ENCODE data around the gene ACCSL.

Gene ACCSL

DNA sequence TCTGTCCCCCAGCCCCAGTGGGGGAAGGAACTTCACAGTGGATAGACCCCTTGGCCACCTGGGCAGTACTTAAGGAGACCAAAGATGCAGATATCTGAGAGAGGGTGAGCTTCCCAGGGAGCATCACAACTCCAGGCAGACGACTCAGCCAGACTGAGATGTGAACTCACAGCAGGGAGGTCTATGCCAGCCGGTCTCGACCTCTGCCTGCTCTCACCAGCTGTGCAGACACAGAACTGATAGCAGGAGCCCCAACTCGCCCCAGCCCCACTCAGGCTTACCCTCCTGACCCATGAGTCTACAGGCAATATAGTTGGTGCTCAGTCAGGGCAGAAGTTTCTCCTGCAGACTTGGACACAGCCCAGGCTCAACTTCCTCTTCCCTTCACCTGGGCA, 29.7 kb upstream of the ACCSL start:
- DNase-seq (ENCODE audit: low read depth) = no peak

GRCh38 chr11:44018829-44019228, 29.0 kb upstream of the ACCSL start:
- no peak for DNase-seq (ENCODE audit: low read depth)

- DNase-seq (ENCODE audit: low read depth) = no peak
Observed at GRCh38 chr11:44024977-44025376, 22.8 kb upstream of the ACCSL start.

DNA sequence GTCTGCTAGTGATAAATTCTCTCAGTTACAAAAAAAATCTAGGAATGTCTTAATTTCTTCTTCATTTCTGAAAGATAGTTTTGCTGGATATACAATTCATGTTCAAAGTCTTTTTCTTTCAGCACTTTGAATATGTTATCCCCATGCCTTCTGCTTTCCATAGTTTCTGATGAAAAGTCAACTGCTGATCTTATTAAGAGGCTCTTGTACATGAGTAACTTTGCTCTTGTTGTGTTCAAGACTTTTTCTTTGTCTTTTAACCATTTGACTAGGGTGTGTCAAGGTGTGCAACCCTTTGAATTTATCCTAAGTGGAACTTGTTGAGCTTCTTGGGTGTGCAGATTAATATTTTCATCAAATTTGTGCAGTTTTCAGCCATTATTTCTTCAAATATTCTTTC, 22.1 kb upstream of the ACCSL start:
- DNase-seq (ENCODE audit: low read depth) = no peak

- no peak for DNase-seq (ENCODE audit: low read depth)
Observed at GRCh38 chr11:44028401-44028800, 19.4 kb upstream of the ACCSL start.

GRCh38 chr11:44028816-44029506, 18.8 kb upstream of the ACCSL start:
- no peak for DNase-seq (ENCODE audit: low read depth)

DNA sequence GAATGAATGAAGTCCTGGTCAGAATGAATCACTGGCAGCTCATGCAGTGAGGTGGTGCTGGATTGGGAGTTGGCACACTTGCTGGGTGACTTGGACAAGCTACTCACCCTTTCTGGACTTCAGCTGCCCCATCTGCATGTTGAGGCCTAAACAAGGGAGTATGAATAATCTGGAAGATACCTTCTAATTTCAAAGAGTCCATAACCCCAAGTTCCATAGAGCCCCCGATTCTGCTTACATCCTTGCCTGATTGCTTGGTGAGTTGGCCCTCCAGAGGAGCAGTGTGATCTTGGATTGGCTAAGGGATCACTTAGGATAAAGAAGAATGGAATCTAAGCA, 18.3 kb upstream of the ACCSL start:
- no peak for DNase-seq (ENCODE audit: low read depth)

DNA sequence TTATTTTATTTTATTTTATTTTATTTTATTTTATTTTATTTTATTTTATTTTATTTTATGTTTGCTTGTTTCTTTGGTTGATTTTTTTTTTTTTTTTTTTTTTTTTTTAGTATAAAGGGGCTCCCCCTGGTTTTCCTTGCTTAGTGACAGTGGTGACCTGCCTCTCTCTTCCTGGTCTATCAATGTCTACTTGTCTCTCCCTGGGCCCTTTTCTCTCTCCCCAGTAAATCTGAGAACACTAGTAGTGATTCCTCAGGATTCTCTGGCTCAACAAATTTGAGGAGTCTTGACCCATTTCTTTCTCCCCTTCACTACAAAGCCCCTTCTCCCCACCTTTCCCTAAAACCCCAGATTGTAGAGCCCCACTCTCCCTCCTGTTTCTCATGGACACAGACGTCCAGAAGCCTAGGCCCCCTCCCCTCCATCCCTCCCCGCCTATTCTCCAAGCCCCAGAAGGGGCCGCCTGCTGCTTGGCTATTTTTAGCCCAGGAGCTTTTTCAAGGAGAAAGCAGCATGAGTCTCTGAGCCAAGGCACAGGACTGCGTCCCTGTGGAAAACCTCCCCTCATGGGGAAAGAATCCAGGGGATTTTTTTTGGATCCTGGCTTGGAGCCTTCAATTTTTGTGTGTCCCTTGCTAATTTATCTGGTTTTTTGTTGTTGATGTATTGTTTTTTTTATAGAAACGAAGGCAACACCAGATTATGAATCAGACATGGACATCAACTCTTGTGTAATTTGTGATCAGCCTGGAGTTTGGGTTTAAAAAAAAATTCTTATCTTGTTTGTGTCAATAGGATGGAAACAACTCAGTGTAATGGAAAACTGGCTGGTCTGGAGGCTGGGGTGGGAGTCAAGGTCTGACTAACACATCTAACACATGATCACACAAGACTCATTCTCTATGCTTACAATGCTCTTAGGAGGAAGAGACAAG, 17.5 kb upstream of the ACCSL start:
- DNase-seq (ENCODE audit: low read depth) = no peak

GRCh38 chr11:44030996-44031395, 16.8 kb upstream of the ACCSL start:
- DNase-seq (ENCODE audit: low read depth) = no peak

GRCh38 chr11:44031549-44031948, 16.2 kb upstream of the ACCSL start:
- DNase-seq (ENCODE audit: low read depth) = no peak

GRCh38 chr11:44032299-44033085, 15.3 kb upstream of the ACCSL start:
- no peak for DNase-seq (ENCODE audit: low read depth)

DNA sequence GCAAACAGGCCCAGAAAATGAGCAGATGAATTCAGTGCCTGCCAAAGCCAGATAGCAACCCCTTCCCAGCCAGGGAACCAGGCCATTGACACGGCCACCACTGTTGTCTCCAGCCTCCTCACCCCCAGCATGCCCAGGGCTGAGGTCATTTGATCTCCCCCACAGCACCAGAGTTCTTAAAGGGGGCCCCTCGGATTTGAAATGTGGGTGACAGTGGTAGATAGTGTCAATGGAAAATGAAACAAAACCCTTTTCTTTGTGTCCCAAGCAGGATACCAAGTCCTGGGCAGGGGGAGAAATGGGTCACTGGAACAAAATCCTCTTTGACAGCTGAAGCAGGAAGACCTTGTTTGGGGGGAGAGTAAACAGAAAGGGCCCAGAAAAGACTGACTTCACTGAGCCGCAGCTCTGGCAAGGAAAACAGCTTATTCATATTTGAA, 14.3 kb upstream of the ACCSL start:
- no peak for DNase-seq (ENCODE audit: low read depth)

- no peak for DNase-seq (ENCODE audit: low read depth)
Observed at GRCh38 chr11:44033856-44034255, 13.9 kb upstream of the ACCSL start.

DNA sequence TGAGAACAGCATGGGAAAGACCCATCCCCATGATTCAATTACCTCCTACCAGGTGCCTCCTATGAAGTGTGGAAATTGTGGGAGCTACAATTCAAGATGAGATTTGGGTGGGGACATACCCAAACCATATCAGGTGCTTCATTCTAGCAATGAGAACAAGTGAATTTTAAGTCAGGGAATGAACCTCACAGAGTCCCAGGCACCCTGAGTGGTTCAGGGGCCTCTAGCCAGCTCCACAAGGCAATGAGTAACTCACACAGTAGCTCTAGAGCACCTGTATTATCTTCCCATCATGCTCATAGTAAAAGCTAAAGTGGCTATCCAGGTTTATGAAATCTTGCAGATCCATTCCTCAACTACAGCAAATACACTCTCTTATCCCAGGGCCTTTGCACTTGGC, 13.1 kb upstream of the ACCSL start:
- no peak for DNase-seq (ENCODE audit: low read depth)

DNA sequence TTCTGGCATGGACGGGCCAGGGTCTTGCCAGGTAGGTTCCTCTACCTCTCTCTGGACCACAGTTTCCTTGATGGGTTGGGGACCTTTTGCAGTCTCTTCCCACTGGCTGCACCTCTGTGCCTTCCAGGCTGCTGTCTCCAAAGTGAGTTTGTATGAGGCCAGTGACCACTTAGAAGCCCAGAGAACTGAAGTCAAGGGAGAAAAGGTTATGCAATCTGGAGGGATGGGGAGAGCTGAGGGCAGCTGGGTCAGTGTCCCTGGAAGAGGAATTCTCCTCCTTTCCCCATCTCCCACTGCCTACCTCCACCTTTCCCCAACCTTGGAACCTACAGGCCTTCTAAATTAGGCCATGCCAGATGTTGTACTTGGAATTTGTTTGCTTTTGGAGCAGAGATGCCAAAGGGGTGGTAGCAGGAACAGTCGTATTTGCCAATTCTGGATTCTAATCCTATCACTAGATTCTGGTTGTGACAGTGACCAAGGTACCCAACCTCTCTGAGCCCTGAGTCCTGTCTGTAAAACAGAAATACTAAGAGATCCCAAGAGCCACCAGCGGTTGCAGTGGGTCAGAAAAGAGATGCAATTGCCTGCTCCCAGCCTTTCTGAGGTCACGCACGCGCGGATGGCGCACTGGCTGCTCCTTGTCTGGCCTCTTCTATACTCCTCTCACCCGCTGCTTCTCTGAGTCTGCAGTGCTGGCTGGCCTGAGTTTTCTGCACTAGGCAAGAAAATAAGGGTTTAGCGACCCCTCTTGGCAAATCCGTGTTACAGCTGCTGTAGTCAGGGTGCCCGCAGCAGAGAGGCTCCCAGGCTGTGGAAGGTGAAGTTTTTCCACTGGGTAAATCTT, 10.7 kb upstream of the ACCSL start:
- DNase-seq (ENCODE audit: low read depth) = peak; percentile 47

- no peak for DNase-seq (ENCODE audit: low read depth)
Observed at GRCh38 chr11:44037658-44037998, 10.2 kb upstream of the ACCSL start.

GRCh38 chr11:44043157-44043556, 4.6 kb upstream of the ACCSL start:
- no peak for DNase-seq (ENCODE audit: low read depth)

DNA sequence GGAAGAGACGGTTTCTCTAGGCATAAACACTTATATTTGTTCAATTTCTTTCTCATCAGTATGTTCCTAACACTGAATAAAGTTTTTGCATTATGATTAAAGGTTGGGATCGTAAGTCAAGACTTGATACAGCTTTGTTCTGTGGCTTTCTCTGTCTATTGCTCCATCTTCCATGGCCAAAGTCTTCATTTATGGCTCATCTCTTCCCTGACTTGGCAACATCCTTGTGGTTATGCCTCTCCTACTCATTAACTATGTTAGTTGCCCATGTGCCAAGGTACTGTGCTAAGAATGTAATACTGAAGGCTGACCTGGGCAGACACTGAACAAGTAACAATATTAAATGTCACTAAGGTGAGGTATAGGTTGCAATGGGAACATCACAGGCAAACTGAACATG, 1.6 kb upstream of the ACCSL start:
- no peak for DNase-seq (ENCODE audit: low read depth)

DNA sequence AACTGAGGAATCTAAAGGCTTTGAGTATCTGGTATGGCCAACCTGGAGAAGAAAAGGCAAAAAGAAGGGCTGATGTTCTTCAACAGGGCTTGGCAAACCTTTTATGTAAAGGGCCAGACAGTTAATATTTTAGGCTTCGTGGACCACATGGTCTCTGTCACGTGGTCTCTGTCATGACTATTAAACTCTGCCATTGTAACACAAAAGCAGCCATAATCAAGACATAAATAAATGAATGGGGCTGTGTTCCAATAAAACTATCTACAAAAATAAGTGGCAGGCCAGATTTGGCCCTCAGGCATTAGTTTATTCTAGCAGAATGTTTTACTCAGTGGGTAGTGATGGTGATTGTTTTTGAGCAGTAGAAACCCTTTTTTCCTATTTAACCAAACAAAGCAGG, 483 bp upstream of the ACCSL start:
- DNase-seq (ENCODE audit: low read depth) = no peak

- no peak for DNase-seq (ENCODE audit: low read depth)
Observed at GRCh38 chr11:44049832-44050231, 2.1 kb downstream of the ACCSL start.

DNA sequence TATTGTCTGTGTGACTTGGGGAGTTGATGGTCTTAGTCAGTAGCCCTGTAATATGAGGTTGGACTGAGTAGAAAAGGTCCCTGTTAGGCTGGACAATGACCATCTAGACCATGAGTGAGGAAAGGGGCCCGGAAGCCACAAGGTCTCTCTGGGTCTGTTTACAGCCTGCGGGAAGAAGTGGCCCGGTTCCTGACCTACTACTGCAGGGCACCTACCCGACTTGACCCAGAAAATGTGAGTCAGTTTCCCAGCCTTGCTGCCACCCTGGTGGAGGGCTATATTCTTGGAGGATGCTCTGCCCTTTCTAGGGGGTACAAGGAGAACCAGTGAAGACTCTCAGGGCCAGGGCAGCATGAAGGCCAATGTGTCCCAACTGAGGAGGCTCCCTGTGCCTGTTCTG, 3.4 kb downstream of the ACCSL start:
- no peak for DNase-seq (ENCODE audit: low read depth)

- DNase-seq (ENCODE audit: low read depth) = no peak
Observed at GRCh38 chr11:44057340-44057739, 9.6 kb downstream of the ACCSL start.
